CD4-positive, CD25-positive, alpha-beta regulatory T cell (primary cell): ENCODE results near the gene CELF2. TPM values are rescaled to one million over a fixed set of nuclear protein-coding genes. Genes with fewer than 3 reads are reported as not detected.

Source experiments
- ATAC-seq, 2 donors: fragments of 150-1000 bp; cut with Tn5 transposase; one replicate each; pipeline ENCODE4 v1.10.0; 2021; ENCODE audit warnings: low read depth in 2 of 2, moderate number of reproducible peaks in 2 of 2, moderate library complexity in 1 of 2
- DNase-seq, 3 donors: peaks; one replicate each; pipeline versions ENCODE4 v3.0.0 to v3.0.0-alpha.2; 2012 to 2022; ENCODE audit warnings: mixed read lengths in 1 of 3
- H3K27ac ChIP-seq: one replicate; pipeline ENCODE4 v1.7.0; 2013; ENCODE audit warnings: mild to moderate bottlenecking, low read length; ENCODE audit not compliant: insufficient read depth, poor library complexity, severe bottlenecking
- H3K27me3 ChIP-seq: one replicate; pipeline ENCODE4 v1.7.0; 2013; ENCODE audit warnings: low read length; ENCODE audit not compliant: control insufficient read depth, insufficient read depth
- H3K36me3 ChIP-seq: one replicate; pipeline ENCODE4 v1.7.0; 2013; ENCODE audit warnings: mild to moderate bottlenecking, low read length, moderate library complexity; ENCODE audit not compliant: control insufficient read depth, insufficient read depth
- H3K4me1 ChIP-seq: 2 replicates; pipeline ENCODE4 v1.7.0; 2013; ENCODE audit warnings: mild to moderate bottlenecking, low read length; ENCODE audit not compliant: insufficient read depth, control insufficient read depth, poor library complexity, severe bottlenecking
- H3K4me3 ChIP-seq: one replicate; pipeline ENCODE4 v1.7.0; 2013; ENCODE audit warnings: low read depth, mild to moderate bottlenecking, low read length, moderate library complexity
- H3K9me3 ChIP-seq, 2 experiments: 1 replicate in 1 of 2; 2 replicates in 1 of 2; pipeline ENCODE4 v1.7.0; 2013; ENCODE audit warnings: low read length in 2 of 2, mild to moderate bottlenecking in 1 of 2, moderate library complexity in 1 of 2; ENCODE audit not compliant: control insufficient read depth in 2 of 2
- H3K27ac Mint-ChIP-seq, 3 donors: one replicate each; pipeline ENCODE4 v1.8.0; 2020 to 2022; ENCODE audit warnings: mild to moderate bottlenecking in 3 of 3, mixed read lengths in 3 of 3, moderate library complexity in 2 of 3
- H3K27me3 Mint-ChIP-seq: one replicate; pipeline ENCODE4 v1.8.0; 2022; ENCODE audit warnings: mild to moderate bottlenecking, mixed read lengths
- H3K36me3 Mint-ChIP-seq: one replicate; pipeline ENCODE4 v1.8.0; 2020; ENCODE audit warnings: mixed read lengths
- H3K4me1 Mint-ChIP-seq, 4 donors: one replicate each; pipeline ENCODE4 v1.8.0; 2020 to 2022; ENCODE audit warnings: mixed read lengths in 4 of 4, mild to moderate bottlenecking in 1 of 4
- H3K4me3 Mint-ChIP-seq, 4 donors: one replicate each; pipeline ENCODE4 v1.8.0; 2020 to 2022; ENCODE audit warnings: mild to moderate bottlenecking in 4 of 4, mixed read lengths in 4 of 4, moderate library complexity in 3 of 4
- H3K9me3 Mint-ChIP-seq, 7 donors: one replicate each; pipeline ENCODE4 v1.8.0; 2020 to 2022; ENCODE audit warnings: mixed read lengths in 7 of 7, mild to moderate bottlenecking in 3 of 7, moderate library complexity in 2 of 7
- polyA plus RNA-seq, 4 donors: library from polyadenylated mRNA; unstranded; fragments of 300-500 nt; fragmentation: Illumina TruSeq; gene quantifications; one replicate each; pipeline ENCODE4 v1.2.3, GENCODE V29; 2021
- total RNA-seq: library from RNA; stranded (reverse); gene quantifications from one replicate; pipeline ENCODE4 v1.2.3, GENCODE V29; 2022

CELF2 gene
- total and polyA plus RNA-seq, 5 donors from 2014 or later, result 117 to 230 (median 150) TPM

DNA sequence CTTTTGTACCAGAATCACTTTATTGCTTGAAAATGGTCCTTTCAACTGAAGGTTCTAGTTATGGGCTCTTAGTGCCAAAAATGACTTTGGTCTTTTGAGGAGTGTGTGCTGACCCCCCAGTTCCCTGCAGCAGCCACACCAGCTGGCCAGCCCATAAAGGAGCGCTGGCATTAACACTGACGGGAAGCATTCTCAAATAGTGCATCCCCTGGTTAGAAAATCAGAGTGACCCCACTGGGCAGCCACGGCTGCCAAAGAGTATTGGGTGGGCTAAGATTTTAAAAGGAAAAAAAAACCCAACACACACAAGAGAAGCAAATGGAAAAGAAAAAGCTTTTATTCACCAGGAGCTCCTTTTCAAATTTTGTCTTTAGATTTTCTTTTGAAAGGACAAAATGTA, 199.8 kb downstream of the CELF2 start:
- DNase-seq (no peak), ATAC-seq (no peak)
- Mint-ChIP-seq H3K27ac (peak overlapping the region in 2 of 3 donors; percentile 31 to 59), H3K4me3 (peak overlapping the region in 1 of 4 donors; percentile 38), H3K36me3 (peaks cover 60% of the 10 kb centered on the region), H3K9me3 (no peaks in the 10 kb centered on the region), H3K4me1 (peaks cover 60 to 91% (median 73%) of the 10 kb centered on the region in 4 donors), H3K27me3 (no peaks in the 10 kb centered on the region)
- no peaks in the 10 kb centered on the region for H3K27me3 ChIP-seq
- peak overlapping the region; percentile 33 for H3K4me3 ChIP-seq
- peaks cover 82% of the 10 kb centered on the region for H3K36me3 ChIP-seq
- peak overlapping the region; percentile 56 for H3K27ac ChIP-seq
- no peaks in the 10 kb centered on the region for H3K9me3 ChIP-seq
- H3K4me1 ChIP-seq, result peaks cover 69% of the 10 kb centered on the region

DNA sequence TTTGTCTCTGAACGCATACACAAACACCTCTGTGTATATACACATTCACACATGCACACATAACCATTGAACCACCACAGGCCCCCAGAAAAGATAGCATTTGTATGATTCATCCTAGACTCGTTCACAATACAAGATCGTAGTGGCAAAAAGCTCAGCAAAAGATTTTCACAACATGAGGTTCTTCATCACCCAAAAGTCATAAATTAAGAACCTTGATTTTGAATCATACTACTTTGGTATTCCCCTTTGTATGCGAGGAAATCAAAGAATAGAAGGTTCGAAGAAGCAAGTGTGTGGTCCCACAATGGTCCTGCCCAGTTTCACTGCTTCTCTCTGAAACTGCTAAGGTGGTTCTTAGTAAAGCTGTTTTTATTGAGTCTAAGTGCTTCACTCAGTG, 200.7 kb downstream of the CELF2 start:
- Histone ChIP-seq H3K27ac (peak overlapping the region; percentile 56), H3K4me1 (peaks cover 60% of the 10 kb centered on the region)
- H3K4me3 Mint-ChIP-seq, result peak overlapping the region in 3 of 4 donors; percentile 29 to 34 (median 29)

DNA sequence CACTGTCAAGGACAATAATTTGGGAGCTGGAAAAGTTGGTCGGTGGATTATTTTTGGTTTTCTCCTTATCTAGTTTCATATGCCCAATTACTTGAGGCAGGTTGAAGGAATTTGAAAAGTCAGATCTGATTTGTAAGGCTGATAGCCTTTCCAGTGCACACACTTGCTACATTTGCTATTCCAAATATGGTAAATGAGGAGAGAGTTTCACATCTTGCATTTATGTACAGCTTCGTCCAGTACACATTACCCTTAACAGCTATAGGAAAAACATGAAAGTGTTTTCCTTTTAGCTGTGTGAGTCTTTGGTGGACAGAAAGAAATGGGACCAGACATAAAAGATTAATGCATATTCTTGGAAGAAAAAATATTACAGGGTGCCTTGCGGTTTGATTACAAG, 201.8 kb downstream of the CELF2 start:
- Mint-ChIP-seq H3K9me3 (no peaks in the 10 kb centered on the region), H3K36me3 (peaks cover 64% of the 10 kb centered on the region), H3K27ac (peak overlapping the region; percentile 18 to 79 (median 64)), H3K4me1 (peaks cover 67 to 90% (median 74%) of the 10 kb centered on the region in 4 donors), H3K27me3 (no peaks in the 10 kb centered on the region), H3K4me3 (peak overlapping the region in 1 of 4 donors; percentile 27)
- Histone ChIP-seq H3K4me1 (peaks cover 58% of the 10 kb centered on the region), H3K27me3 (no peaks in the 10 kb centered on the region), H3K36me3 (peaks cover 85% of the 10 kb centered on the region), H3K4me3 (peak overlapping the region; percentile 11), H3K9me3 (no peaks in the 10 kb centered on the region), H3K27ac (no peak overlapping the region)
- DNase-seq (no peak), ATAC-seq (no peak)

More for the DNA sequence above, 200.7 kb downstream of the CELF2 start:
- H3K27me3 ChIP-seq, result no peaks in the 10 kb centered on the region
- peaks cover 60 to 89% (median 73%) of the 10 kb centered on the region in 4 donors for H3K4me1 Mint-ChIP-seq
- peak overlapping the region; percentile 33 to 60 (median 50) for H3K27ac Mint-ChIP-seq
- peaks cover 63% of the 10 kb centered on the region for H3K36me3 Mint-ChIP-seq
- peak; percentile 65 for ATAC-seq
- no peaks in the 10 kb centered on the region for H3K9me3 ChIP-seq
- no peaks in the 10 kb centered on the region for H3K9me3 Mint-ChIP-seq
- H3K36me3 ChIP-seq, result peaks cover 83% of the 10 kb centered on the region
- peak in 1 of 3 donors; percentile 54 for DNase-seq
- no peaks in the 10 kb centered on the region for H3K27me3 Mint-ChIP-seq
- H3K4me3 ChIP-seq, result peak overlapping the region; percentile 33

DNA sequence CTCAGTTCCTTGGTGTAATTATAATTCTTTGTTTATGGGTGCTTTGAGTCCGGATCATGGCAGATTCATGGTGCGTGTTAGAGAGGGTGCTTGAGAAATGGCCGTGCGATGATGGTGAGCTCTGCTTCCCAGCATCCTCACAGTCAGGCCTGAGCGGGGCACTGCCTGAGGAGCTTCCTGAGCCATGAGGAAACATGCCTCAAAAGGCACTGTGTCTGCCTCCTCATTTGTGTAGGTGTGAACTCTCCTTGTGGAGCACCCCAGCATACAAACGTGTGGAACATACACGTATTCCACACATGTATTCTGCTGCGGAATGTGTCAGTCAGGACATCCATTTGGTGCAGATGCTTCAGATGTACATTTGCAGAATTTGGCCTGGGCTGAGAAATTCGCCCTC, 205.4 kb downstream of the CELF2 start:
- H3K9me3 ChIP-seq, result no peaks in the 10 kb centered on the region
- no peak overlapping the region for H3K27ac ChIP-seq
- H3K36me3 Mint-ChIP-seq, result peaks cover 46% of the 10 kb centered on the region
- H3K36me3 ChIP-seq, result peaks cover 78% of the 10 kb centered on the region
- H3K4me3 ChIP-seq, result no peak overlapping the region
- no peaks in the 10 kb centered on the region for H3K9me3 Mint-ChIP-seq
- H3K4me1 Mint-ChIP-seq, result peaks cover 55 to 90% (median 76%) of the 10 kb centered on the region in 4 donors
- H3K27ac Mint-ChIP-seq, result peak overlapping the region; percentile 12 to 94 (median 23)
- no peaks in the 10 kb centered on the region for H3K27me3 Mint-ChIP-seq
- DNase-seq (no peak), ATAC-seq (no peak)
- H3K4me1 ChIP-seq, result peaks cover 58% of the 10 kb centered on the region
- no peaks in the 10 kb centered on the region for H3K27me3 ChIP-seq
- H3K4me3 Mint-ChIP-seq, result no peak overlapping the region

DNA sequence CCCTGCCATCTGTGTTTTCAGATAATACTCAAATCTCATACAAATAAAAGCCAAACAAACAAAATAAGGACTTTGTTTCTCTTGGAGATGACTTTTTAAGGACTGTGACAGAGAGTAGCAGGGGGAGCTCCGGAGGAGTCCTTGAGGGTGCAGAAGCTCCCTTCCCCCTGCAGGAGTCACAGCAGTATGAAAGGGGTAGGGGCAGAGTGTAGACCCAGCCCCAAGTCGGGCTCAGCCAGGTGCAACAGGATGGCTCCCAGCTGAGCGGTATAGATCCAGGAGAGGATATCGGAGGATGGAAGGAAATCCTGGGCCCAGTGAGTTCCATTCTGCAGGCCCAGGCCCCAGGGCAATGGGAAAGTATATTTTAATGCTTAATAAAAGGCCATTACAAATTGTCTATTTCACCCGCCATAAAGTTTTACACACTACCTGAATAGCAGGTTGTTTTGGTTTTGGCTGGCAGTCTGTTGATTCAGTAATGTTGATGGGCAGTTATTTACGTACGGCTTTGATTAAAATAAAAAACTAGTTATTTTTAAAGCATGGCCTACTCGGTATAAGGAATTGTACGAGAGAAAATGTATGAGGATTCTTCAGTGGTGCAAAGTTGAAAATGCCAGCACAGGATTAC, 206.0 kb downstream of the CELF2 start:
- Mint-ChIP-seq H3K4me1 (peaks cover 58 to 90% (median 77%) of the 10 kb centered on the region in 4 donors), H3K4me3 (peak overlapping the region in 2 of 4 donors; percentile 29 to 63), H3K27me3 (no peaks in the 10 kb centered on the region), H3K27ac (peak overlapping the region; percentile 23 to 94 (median 90)), H3K9me3 (no peaks in the 10 kb centered on the region), H3K36me3 (peaks cover 42% of the 10 kb centered on the region)
- ATAC-seq (no peak), DNase-seq (no peak)
- H3K4me3 ChIP-seq, result no peak overlapping the region
- no peaks in the 10 kb centered on the region for H3K27me3 ChIP-seq
- H3K9me3 ChIP-seq, result no peaks in the 10 kb centered on the region
- H3K27ac ChIP-seq, result no peak overlapping the region
- peaks cover 57% of the 10 kb centered on the region for H3K4me1 ChIP-seq
- peaks cover 76% of the 10 kb centered on the region for H3K36me3 ChIP-seq

DNA sequence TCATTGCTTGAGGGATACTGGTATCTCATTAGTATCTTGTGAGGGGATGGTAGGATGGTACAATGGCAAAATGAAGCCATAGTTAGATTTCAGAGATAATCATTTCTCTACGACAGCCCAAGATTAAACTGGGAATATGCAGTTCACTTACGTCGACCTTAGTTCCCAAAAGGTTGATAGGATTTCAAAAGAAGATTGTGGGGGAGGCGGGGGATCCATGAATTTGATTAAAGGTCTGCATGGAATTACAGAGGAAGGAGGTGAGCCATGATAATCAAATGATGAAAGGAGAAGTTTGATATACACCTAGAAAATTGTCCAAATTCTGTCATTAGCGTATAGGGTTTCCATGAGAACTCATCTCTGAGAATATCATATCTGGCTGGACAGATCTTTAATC, 206.6 kb downstream of the CELF2 start:
- H3K27me3 ChIP-seq, result no peaks in the 10 kb centered on the region
- no peaks in the 10 kb centered on the region for H3K9me3 ChIP-seq
- peak overlapping the region; percentile 24 for H3K27ac ChIP-seq
- H3K27ac Mint-ChIP-seq, result peak overlapping the region; percentile 7 to 94 (median 90)
- H3K4me3 Mint-ChIP-seq, result peak overlapping the region in 3 of 4 donors; percentile 39 to 63 (median 56)
- peaks cover 38% of the 10 kb centered on the region for H3K36me3 Mint-ChIP-seq
- ATAC-seq (no peak), DNase-seq (no peak)
- H3K4me1 Mint-ChIP-seq, result peaks cover 54 to 90% (median 79%) of the 10 kb centered on the region in 4 donors
- H3K4me3 ChIP-seq, result no peak overlapping the region
- no peaks in the 10 kb centered on the region for H3K27me3 Mint-ChIP-seq
- peaks cover 57% of the 10 kb centered on the region for H3K4me1 ChIP-seq
- H3K36me3 ChIP-seq, result peaks cover 74% of the 10 kb centered on the region
- H3K9me3 Mint-ChIP-seq, result no peaks in the 10 kb centered on the region

DNA sequence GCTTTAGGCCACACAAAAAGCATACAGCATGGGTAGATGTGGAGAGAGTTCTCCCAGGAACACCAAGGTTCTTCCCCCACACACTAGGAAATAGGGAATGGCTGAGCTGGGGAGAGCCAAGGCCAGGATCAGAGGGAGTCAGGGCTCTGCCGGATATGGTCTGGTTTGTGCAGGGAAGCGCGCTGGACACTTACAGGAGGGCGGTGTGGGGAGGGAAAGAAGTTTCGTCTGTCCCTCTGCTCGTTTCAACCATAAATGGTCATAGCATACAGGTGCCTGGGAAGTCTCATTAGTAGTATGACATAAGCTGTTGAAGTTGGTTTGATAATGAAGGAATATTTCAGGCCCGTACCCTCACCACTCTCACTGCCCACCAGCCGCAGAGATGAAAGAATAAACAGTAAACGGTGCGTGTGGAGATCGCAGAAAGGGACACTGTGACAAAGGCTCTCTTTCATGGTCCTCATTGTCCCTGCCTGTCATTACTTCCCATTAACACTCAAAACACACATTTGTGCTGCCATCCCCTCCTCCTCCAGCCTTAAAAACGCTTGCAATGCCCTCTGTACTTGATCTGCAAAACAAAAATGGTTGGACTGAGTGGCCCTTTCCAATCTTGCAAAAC, 207.2 kb downstream of the CELF2 start:
- H3K36me3 Mint-ChIP-seq, result peaks cover 35% of the 10 kb centered on the region
- no peak for DNase-seq
- ATAC-seq, result no peak

More for the DNA sequence above, 207.2 kb downstream of the CELF2 start:
- H3K4me1 Mint-ChIP-seq, result peaks cover 50 to 92% (median 79%) of the 10 kb centered on the region in 4 donors
- H3K9me3 ChIP-seq, result no peaks in the 10 kb centered on the region
- peaks cover 75% of the 10 kb centered on the region for H3K36me3 ChIP-seq
- H3K27ac ChIP-seq, result peak overlapping the region; percentile 83
- H3K9me3 Mint-ChIP-seq, result no peaks in the 10 kb centered on the region
- H3K27me3 Mint-ChIP-seq, result no peaks in the 10 kb centered on the region
- H3K4me3 ChIP-seq, result peak overlapping the region; percentile 66
- peak overlapping the region in 3 of 4 donors; percentile 23 to 63 (median 39) for H3K4me3 Mint-ChIP-seq
- H3K27ac Mint-ChIP-seq, result peak overlapping the region; percentile 72 to 94 (median 92)
- H3K4me1 ChIP-seq, result peaks cover 56% of the 10 kb centered on the region
- no peaks in the 10 kb centered on the region for H3K27me3 ChIP-seq
